EH (cell line): ENCODE results near the gene LACC1.

ENCODE experiments used
- DNase-seq: peaks from one replicate; pipeline ENCODE4 v3.0.0-alpha.2; 2015; ENCODE audit warnings: low read depth

The LACC1 gene

GRCh38 chr13:43884222-43884621 lies 4.5 kb downstream of the LACC1 start:
- DNase-seq: peak; percentile 27

- DNase-seq: no peak
Measured at GRCh38 chr13:43894438-43894837, 14.7 kb downstream of the LACC1 start.

GRCh38 chr13:43895940-43896339 lies 16.2 kb downstream of the LACC1 start:
- DNase-seq: peak; percentile 40

- DNase-seq: peak; percentile 72
Measured at GRCh38 chr13:43905435-43906031, 25.8 kb downstream of the LACC1 start.

GRCh38 chr13:43908156-43909126 lies 28.7 kb downstream of the LACC1 start:
- peak; percentile 64 for DNase-seq

GRCh38 chr13:43910856-43911255 lies 31.2 kb downstream of the LACC1 start:
- DNase-seq: no peak

GRCh38 chr13:43911278-43911677 lies 31.6 kb downstream of the LACC1 start:
- DNase-seq: no peak

- DNase-seq: no peak
Measured at GRCh38 chr13:43911871-43912270, 32.2 kb downstream of the LACC1 start.

- DNase-seq: peak; percentile 26
Measured at GRCh38 chr13:43915451-43915850, 35.7 kb downstream of the LACC1 start.

- no peak for DNase-seq
Measured at GRCh38 chr13:43916828-43917227, 37.1 kb downstream of the LACC1 start.

GRCh38 chr13:43918636-43919035 lies 38.9 kb downstream of the LACC1 start:
- no peak for DNase-seq

- no peak for DNase-seq
Measured at GRCh38 chr13:43920965-43921674, 41.4 kb downstream of the LACC1 start.

- DNase-seq: no peak
Measured at GRCh38 chr13:43924549-43925245, 45.0 kb downstream of the LACC1 start.

- no peak for DNase-seq
Measured at GRCh38 chr13:43929947-43930346, 50.2 kb downstream of the LACC1 start.

- no peak for DNase-seq
Measured at GRCh38 chr13:43933378-43933777, 53.7 kb downstream of the LACC1 start.

- DNase-seq: no peak
Measured at GRCh38 chr13:43934273-43934672, 54.6 kb downstream of the LACC1 start.

- DNase-seq: peak; percentile 14
Measured at GRCh38 chr13:43935878-43936277, 56.2 kb downstream of the LACC1 start.

- no peak for DNase-seq
Measured at GRCh38 chr13:43936647-43937046, 56.9 kb downstream of the LACC1 start.

GRCh38 chr13:43937839-43938238 lies 58.1 kb downstream of the LACC1 start:
- no peak for DNase-seq

GRCh38 chr13:43938449-43938848 lies 58.7 kb downstream of the LACC1 start:
- DNase-seq: no peak

GRCh38 chr13:43939086-43939485 lies 59.4 kb downstream of the LACC1 start:
- no peak for DNase-seq

- DNase-seq: peak; percentile 1
Measured at GRCh38 chr13:43942286-43942685, 62.6 kb downstream of the LACC1 start.
